HG02798 (cell line): ENCODE data around the gene GCH1.
"Not testable (repeated sequence)": the region's sequence is repeated elsewhere in the genome, so short reads cannot be mapped to it uniquely, and the experiment has no call there.

ENCODE experiments used
- ATAC-seq: cut with Tn5 transposase; IDR thresholded peaks from one replicate; pipeline ENCODE4 v1.9.1; 2021; ENCODE audit warnings: mild to moderate bottlenecking; ENCODE audit not compliant: unreplicated experiment, poor library complexity

The GCH1 gene

GRCh38 chr14:54875648-54876047 lies 27.0 kb downstream of the GCH1 start:
- ATAC-seq: not testable (repeated sequence)

DNA sequence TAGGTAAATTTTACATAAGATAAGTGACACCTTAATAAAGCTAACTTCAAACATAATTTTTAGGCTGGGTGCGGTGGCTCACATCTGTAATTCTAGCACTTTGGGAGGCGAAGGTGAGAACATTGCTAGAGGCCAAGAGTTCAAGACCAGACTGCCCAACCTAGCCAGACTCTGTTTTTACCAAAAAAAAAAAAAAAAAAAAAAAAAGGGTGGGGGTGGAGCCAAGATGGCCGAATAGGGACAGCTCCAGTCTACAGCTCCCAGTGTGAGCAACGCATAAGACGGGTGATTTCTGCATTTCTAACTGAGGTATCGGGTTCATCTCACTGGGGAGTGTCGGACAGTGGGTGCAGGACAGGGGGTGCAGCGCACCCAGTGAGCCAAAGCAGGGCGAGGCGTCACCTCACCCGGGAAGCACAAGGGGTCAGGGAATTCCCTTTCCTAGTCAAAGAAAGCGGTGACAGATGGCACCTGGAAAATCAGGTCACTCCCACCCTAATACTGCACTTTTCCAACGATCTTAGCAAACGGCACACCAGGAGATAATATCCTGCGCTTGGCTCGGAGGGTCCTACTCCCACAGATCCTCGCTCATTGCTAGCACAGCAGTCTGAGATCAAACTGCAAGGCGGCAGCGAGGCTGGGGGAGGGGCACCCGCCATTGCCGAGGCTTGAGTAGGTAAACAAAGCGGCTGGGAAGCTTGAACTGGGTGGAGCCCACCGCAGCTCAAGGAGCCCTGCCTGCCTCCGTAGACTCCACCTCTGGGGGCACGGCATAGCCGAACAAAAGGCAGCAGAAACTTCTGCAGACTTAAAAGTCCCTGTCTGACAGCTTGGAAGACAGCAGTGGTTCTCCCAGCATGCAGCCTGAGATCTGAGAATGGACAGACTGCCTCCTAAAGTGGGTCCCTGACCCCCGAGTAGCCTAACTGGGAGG lies 32.2 kb downstream of the GCH1 start:
- ATAC-seq: not testable (repeated sequence)

GRCh38 chr14:54867011-54867410 lies 35.6 kb downstream of the GCH1 start:
- ATAC-seq: no peak

DNA sequence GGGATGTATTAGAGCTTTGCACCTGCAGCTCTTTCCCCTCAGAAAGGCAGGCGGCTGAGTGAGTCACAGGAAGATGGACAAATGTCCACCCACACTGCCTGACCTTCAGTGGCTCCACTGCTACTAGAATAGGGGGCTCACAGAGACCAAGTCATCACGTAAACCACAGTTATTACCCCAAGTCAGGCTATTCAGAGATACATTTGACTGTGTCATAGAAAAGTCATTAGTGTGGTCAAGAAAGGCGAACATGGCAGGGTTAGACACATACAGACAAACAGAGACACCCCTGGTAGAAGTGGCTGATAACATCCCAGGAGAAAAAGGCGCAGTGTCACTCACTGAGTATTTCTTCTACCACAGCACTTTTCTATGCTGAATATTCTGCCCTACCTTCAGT lies 36.0 kb downstream of the GCH1 start:
- no peak for ATAC-seq

- ATAC-seq: no peak
These were observed 38.1 kb downstream of the GCH1 start for GRCh38 chr14:54864526-54864925.

- peak; percentile 68 for ATAC-seq
These were observed 44.8 kb downstream of the GCH1 start for GRCh38 chr14:54857830-54858269.

- no peak for ATAC-seq
These were observed 46.5 kb downstream of the GCH1 start for GRCh38 chr14:54856152-54856551.

DNA sequence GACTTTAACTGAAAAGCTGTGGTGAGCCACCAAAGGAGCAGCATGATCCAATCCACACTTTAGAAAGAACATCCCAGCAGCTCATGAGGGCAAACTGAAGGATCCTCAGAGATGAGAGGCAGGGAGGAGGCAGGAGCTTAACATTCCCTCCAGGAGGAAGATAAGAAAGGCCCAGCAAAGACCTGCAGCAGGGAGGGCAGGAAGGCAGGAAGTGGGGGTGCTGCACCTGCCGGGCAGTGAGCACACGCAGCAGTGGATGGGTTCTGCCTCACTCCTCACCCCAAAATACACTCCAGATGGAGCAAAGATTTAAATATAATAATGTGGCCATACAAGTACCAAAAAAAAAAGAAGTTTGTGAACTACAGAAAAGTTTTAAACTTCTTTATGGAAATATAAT lies 48.4 kb downstream of the GCH1 start:
- no peak for ATAC-seq

- ATAC-seq: no peak
These were observed 49.3 kb downstream of the GCH1 start for GRCh38 chr14:54853339-54853738.

DNA sequence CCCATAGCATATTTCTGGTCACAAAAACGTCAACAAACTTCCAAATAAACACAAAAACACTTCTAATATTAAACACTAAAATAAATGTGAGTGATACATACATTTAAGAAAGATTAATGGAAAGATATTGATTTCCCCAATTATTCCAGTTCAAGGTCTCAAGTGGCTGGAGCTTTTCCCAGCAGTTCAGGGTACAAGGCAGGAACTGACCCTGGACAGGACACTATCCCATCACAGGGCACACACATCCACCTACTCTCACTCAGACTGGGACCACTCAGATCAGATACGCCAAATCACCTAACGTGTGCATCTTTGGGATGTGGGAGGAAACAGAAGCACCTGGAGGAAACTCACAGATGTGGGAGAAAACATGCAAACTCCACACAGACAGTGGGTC lies 50.4 kb downstream of the GCH1 start:
- no peak for ATAC-seq

DNA sequence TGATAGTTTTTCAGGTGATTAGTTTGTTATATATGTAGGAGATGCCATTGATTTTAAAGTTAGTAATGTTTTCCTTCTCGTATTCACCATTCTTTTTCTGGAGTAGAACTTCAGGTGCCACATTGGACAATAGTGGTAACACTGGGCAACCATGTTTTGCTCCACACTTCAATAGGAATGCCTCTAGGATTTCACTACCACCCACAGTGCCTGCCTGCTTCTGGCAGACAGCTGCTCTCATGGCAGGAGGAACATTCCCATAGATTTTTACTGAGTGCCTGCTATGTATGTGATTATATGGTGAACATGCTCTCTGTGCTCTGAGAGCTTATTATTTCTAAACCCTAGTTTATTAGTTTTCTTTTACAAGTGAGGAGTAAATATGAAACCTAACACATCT lies 53.7 kb downstream of the GCH1 start:
- no peak for ATAC-seq

DNA sequence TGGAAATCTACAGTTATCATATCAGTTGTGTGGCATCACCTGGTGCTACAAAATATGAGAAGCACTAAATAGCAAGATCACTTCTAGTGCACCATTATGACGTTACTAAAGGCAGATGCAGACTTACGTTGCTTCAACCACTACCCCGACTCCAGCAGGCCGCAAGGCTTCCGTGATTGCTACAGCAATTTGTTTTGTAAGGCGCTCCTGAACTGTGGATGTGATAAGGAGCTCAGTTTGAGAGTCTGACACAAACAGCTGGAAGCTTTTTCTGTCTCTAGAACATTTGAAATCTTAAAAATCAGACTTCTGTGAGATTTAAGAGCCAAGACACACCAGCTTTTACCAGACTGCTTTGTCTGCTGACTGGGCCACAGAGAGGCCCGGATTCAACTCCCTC lies 57.0 kb downstream of the GCH1 start:
- no peak for ATAC-seq

DNA sequence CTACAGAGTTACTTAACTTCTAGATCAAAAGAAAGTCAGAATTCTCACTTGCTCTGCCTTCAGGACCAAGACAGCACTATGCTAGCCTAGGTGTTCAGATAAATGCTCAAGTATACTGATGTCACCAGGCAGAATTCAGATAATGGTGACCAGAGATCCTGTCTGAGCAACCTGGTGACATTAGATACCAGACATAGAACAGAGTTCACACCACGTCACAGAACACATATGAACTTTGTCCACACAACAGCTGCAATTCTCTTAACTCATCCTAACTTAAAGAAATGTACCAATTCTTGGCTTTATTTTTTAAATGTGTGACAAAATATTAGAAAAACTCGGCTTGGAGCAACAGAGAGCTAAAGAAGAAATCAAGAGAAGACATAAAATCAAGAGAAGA lies 58.1 kb downstream of the GCH1 start:
- ATAC-seq: no peak

DNA sequence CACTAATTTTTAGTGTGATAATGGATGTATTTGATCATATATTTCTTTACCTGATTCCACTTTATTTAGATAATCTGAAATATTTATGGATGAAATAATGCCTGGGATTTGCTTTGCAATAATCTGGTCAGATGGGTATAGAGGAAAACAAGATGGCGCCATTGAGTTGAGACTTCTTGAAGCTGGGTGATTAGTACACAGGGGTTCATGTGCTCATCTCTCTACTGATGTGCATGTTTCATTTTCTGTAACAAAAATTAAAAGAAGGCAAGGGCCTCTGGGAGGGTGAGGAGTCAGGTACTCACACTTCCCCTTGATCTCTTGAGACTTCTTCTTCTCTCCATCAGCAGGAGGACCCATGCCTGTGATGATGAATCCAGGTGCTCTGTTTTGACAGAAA lies 61.8 kb downstream of the GCH1 start:
- ATAC-seq: no peak

- ATAC-seq: no peak
These were observed 62.3 kb downstream of the GCH1 start for GRCh38 chr14:54840336-54840735.

- no peak for ATAC-seq
These were observed 62.9 kb downstream of the GCH1 start for GRCh38 chr14:54839701-54840119.

- no peak for ATAC-seq
These were observed 63.6 kb downstream of the GCH1 start for GRCh38 chr14:54838931-54839512.

- ATAC-seq: no peak
These were observed 65.0 kb downstream of the GCH1 start for GRCh38 chr14:54837508-54838149.

DNA sequence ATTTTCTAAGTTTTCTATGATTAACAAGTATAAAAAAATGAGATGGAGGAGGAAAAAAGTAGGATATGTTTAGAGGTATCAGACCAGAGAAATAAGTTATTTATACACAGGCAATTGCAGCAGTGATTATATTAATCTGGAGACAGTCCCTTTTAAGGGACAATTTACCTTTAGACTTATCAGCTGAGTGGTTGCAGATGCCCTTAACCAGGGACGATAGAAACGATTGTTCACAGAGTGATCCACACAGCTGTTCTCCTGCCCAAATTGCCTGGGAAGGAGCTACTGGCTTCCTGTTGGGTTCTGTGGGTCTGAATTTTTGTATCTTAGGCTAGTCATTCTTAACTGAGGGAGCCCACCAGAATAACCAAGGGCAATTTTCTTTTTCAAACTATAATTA lies 66.4 kb downstream of the GCH1 start:
- ATAC-seq: no peak

DNA sequence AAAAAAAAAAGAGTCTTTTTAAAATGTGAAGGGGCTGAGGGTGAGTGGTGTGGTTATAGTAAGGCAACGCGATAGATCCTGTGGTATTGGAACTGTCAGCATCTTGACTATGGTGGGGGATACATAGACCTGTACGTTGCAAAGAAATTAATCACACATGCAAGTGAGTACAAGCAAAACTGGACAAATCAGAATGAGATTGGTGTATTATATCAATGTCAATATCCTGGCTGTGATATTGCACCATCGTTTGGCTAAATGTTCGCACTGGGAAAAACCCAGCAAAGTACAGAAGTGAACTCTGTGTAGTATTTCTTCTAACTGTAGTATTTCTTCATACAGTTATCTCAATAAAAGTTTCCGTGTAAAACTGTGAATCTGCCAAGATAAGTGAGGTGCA lies 67.9 kb downstream of the GCH1 start:
- ATAC-seq: no peak

GRCh38 chr14:54834081-54834480 lies 68.5 kb downstream of the GCH1 start:
- no peak for ATAC-seq
